NOMO-1 (cell line): ENCODE data around the gene SLIT1.

ENCODE experiments used
- DNase-seq, 2 experiments: peaks; one replicate each; lab custom pipeline; 2025; ENCODE audit not compliant: unreplicated experiment in 2 of 2; lab: John Stamatoyannopoulos, UW

SLIT1 gene

GRCh38 chr10:97144297-97144696, 41.5 kb downstream of the SLIT1 start:
- no peak for DNase-seq

- DNase-seq = no peak
Measured at GRCh38 chr10:97142834-97143233, 42.9 kb downstream of the SLIT1 start.

- no peak for DNase-seq
Measured at GRCh38 chr10:97140902-97141745, 44.6 kb downstream of the SLIT1 start.

- peak; percentile 57 to 64 for DNase-seq
Measured at GRCh38 chr10:97140049-97140846, 45.5 kb downstream of the SLIT1 start.

- no peak for DNase-seq
Measured at GRCh38 chr10:97139651-97140048, 46.1 kb downstream of the SLIT1 start.

- no peak for DNase-seq
Measured at GRCh38 chr10:97138846-97139245, 46.9 kb downstream of the SLIT1 start.

- no peak for DNase-seq
Measured at GRCh38 chr10:97138174-97138573, 47.6 kb downstream of the SLIT1 start.

- DNase-seq = no peak
Measured at GRCh38 chr10:97136756-97137155, 49.0 kb downstream of the SLIT1 start.

- DNase-seq = no peak
Measured at GRCh38 chr10:97135464-97135863, 50.3 kb downstream of the SLIT1 start.

GRCh38 chr10:97134983-97135382, 50.8 kb downstream of the SLIT1 start:
- no peak for DNase-seq

GRCh38 chr10:97134110-97134509, 51.6 kb downstream of the SLIT1 start:
- no peak for DNase-seq

GRCh38 chr10:97132273-97132672, 53.5 kb downstream of the SLIT1 start:
- DNase-seq = no peak

GRCh38 chr10:97131666-97132065, 54.1 kb downstream of the SLIT1 start:
- no peak for DNase-seq

GRCh38 chr10:97131181-97131628, 54.6 kb downstream of the SLIT1 start:
- no peak for DNase-seq

GRCh38 chr10:97129666-97130065, 56.1 kb downstream of the SLIT1 start:
- no peak for DNase-seq

- no peak for DNase-seq
Measured at GRCh38 chr10:97128516-97129154, 57.1 kb downstream of the SLIT1 start.

- DNase-seq = no peak
Measured at GRCh38 chr10:97128039-97128492, 57.7 kb downstream of the SLIT1 start.

GRCh38 chr10:97127509-97127908, 58.2 kb downstream of the SLIT1 start:
- no peak for DNase-seq

- no peak for DNase-seq
Measured at GRCh38 chr10:97124211-97124610, 61.5 kb downstream of the SLIT1 start.

- no peak for DNase-seq
Measured at GRCh38 chr10:97123765-97124164, 62.0 kb downstream of the SLIT1 start.

- no peak for DNase-seq
Measured at GRCh38 chr10:97121041-97121440, 64.7 kb downstream of the SLIT1 start.
